Left cardiac atrium (tissue), 4 donors: Measurements from ENCODE around the gene LRRC38. TPM values are rescaled to one million over a fixed set of nuclear protein-coding genes. Genes with fewer than 3 reads are reported as not detected.
"Not testable (repeated sequence)": the region's sequence is repeated elsewhere in the genome, so short reads cannot be mapped to it uniquely, and the experiment has no call there.

Experiments used
- ATAC-seq, 2 donors: fragments of 200-7000 bp; cut with Tn5 transposase; one replicate each; pipeline ENCODE4 v1.9.1; 2020; ENCODE audit warnings: mild to moderate bottlenecking in 2 of 2, moderate library complexity in 2 of 2
- DNase-seq: peaks from one replicate; pipeline ENCODE4 v3.0.0-alpha.2; 2020
- intact Hi-C, 2 donors: fragments of 100-400 bp; cut with DNase I; formaldehyde crosslinking; loops; one replicate each; pipeline versions ENCODE4 v1.14.1 to v1.15.1; 2022 to 2023
- total RNA-seq, 2 donors: library from RNA; stranded (reverse); fragmentation: NEBNext Ultra II Directional; extraction: Animal tissue kit (Norgen Biotek cat#: 25700); gene quantifications; one replicate each; pipeline ENCODE4 v1.2.1, GENCODE V29; 2021
- donor health status: DM: no; HTN: yes; CAD: no.
- donor health status: DM: no; HTN: yes; CAD: no; lungs with severe emphysema.
- donor health status: DM: yes; HTN: yes; CAD: no.
- donor health status: Dilated cardiomyopathy.

Gene LRRC38
- total RNA-seq, 2 donors from 2014 or later = 0.09 to 4.6 TPM

DNA sequence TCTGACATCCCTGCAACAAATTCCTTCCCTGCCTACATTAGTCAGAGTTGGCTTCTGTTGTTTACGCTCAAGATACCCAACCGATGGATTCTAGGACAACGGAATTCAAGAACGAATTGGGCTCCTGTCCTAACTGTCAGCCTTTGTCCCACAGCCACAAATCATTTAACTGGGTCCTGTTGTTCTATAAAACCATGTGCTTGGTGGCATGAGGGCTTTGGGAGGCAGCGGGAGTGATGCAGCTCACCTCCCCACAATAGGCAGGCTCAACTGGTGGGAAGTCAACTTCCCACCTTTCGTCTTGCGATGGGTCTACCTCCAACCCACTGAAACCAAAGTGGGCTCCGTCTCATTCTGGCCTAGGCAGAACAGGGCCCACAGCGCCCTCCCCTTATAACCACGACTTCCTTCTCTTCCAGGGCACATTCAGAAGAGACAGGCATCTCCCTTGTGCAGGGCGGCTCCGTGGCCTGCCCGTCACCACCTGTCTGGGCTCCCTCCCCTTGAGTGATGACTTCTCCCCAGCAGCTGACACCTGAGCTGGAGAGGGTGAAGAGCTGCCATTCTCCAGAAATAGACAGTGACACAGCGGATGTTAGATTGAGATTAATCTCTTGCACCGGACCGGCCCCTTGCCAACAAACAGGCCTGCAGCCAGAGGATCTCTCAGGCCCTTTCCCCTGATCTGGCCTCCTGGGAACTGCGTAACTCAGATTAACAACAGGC lies 26.5 kb downstream of the LRRC38 start:
- ATAC-seq (peak; percentile 94), DNase-seq (peak; percentile 68)
- intact Hi-C loops = loop anchor here in 1 of 2 donors (5.0 kb wide), 1 partner anchor 50 kb away; no protein-coding TSS in a partner anchor

DNA sequence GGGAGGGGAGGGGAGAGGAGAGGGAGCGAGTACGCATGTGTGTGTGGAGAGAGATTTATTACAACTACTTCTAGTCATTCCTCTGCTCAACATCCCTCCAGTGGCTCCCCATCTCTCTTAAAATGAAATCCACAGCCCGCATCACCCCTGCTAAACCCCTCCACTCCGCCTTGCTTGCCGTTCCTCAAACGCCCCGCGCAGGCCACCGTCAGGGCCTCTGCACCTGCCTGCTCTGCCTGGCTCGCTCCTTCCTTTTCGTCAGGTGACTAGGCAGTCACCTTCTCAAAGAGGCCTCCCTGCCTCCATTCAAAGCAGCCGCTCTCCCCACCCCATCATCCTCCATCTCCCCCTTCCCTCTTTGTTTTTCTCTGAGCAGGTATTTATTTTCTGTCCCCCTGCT lies 29.9 kb downstream of the LRRC38 start:
- intact Hi-C loops = no loop called here
- DNase-seq = no peak
- no peak for ATAC-seq

DNA sequence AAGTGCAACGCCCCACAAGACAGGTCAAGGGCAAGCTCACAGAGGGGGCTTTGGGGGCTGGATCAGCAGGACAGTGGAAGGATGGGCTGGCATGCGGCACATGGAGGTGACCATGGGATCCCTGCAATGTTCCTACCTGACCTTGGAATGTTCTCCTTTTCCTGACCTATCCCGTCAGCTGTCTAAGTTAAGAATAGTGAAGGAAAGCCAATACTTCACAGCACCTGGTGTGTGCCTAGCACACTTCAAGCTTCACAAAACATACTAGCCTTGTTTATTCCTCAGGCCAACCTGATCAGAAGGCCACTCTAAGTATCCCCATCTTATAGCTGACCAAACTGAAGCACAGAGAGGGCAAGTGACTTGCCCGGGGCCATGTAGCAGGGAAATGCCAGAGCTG lies 31.2 kb downstream of the LRRC38 start:
- no peak for ATAC-seq

DNA sequence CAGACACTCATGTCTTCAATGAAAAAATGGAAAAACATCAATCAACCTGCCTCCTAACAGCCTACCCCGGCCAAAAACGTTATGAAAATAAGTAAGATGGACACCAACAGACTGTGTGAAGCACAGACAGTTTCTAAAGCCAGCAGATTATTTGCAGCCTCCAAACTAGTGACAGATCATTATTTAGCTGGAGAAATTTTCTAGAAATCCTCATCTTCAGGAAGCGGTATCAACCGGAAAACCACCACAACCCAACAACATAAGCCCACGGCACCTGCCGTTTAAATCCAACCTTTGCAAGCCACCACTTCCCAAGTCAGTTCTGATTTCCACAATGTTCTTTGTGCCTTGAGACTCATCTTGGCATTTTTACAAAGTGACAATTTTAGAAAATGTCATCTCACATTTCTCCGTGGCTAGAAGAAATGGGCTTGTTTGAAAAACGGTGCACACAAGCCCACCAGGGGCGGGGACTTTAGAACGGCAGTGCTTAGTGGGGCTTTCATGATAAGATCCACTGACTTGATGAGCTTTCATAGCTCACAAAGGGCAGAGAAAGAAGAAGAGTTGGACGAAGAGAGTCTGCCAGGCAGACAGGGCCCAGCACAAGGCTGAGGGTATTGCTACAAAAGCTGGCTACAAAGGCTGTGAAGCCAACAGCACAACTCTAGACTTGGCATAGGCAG lies 34.5 kb downstream of the LRRC38 start:
- intact Hi-C loops = no loop called here
- ATAC-seq (no peak), DNase-seq (no peak)

More for the DNA sequence above, 31.2 kb downstream of the LRRC38 start:
- DNase-seq = no peak
- intact Hi-C loops = no loop called here

DNA sequence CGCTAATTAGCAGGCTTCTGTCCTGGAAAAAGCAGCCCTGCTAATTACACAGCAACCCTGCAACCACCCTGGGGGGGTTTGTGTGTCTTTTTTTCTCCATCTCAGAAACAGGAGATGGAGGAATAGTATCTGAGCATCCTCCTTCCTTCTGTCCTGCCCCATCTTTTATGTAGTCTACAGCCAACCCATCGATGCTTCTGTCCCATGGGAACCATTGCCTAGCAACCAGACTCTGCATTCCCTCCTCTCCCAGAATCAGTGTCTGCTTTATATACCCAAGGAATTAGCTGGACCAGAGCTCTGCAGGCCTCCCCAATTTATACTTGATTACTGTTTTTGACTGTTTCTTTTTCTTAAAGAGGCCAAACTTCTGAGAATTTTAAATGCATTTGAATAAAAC lies 35.1 kb downstream of the LRRC38 start:
- DNase-seq (no peak), ATAC-seq (no peak)
- intact Hi-C loops = no loop called here

DNA sequence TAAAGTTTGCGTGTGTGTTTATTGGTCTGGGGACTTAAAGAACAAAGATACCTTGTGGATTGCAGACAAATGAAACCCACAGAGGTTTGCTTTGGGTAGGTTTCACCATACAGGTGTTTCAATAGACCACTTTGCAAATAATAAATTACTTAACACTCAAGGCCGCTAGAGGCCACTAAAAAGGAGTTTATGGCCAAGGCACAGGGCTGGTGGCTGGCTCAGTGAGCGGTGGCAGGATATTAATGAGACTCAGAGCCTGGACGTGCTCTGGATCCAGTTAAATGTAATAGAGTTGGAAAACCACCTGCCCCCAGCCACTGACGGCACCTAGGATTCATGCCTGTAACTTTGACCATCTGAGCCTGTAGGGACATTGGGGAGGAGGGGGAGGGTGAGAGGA lies 44.5 kb downstream of the LRRC38 start:
- ATAC-seq (peak; percentile 47 to 53), DNase-seq (no peak)
- intact Hi-C loops = loop anchor here in 1 of 2 donors (10.0 kb wide), 1 partner anchor 75 kb away; no protein-coding TSS in a partner anchor

DNA sequence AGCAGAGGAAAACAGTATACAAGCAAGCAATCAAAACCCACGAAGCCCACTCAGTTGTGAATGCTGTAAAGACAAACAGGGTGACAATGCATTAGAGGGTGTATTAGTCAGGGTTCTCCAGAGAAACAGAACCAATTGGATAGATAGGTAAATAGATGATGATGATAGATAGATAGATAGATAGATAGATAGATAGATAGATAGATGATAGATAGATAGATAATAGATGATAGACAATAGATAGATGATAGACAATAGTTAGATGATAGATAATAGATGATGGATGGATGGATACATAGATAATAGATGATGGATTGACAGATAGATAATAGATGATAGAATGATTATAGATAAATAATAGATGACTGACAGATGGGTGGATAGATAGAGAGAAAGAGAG lies 48.3 kb downstream of the LRRC38 start:
- ATAC-seq (no peak), DNase-seq (no peak)
- intact Hi-C loops = loop anchor here in 1 of 2 donors (10.0 kb wide), 1 partner anchor 79 kb away; no protein-coding TSS in a partner anchor

DNA sequence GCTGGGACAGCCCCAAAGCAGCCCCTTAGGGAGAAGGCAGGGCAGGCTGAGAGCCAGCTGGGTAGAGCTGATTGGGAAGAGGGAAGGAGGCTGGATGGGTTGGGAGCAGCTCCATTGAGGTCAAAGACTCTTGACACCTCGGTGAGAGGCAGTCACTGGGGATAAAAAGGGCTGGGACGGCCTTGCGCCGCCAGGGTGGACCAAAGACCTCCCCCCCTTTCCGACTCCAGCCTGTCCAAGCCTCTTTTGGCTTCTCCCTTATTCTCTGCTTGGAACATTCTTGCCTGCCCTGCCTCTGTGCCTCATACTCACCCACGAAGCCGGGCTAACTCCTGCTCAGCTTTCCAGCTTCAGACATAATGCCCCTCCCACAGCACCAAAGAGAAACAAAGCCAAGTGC lies 51.1 kb downstream of the LRRC38 start:
- intact Hi-C loops = loop anchor here in 1 of 2 donors (10.0 kb wide), 1 partner anchor 82 kb away; no protein-coding TSS in a partner anchor
- peak; percentile 65 to 66 for ATAC-seq
- no peak for DNase-seq

DNA sequence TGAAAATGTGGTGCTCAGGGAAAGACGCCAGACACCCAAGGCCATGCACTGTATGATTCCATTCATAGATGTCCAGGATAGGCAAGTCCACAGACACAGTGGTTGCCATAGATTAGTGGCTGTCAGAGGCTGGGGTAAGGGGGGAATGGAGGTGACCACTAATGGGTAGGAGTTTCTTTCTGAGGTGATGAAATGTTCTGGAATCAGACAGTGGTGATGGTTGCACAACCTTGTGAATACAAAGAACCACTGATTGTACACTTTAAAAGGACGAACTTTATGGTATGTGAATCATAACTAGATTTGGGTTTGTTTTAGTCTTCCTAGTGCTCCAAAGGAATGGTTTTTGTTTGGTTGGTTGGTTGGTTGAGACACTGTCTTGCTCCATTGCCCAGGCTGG lies 51.8 kb downstream of the LRRC38 start:
- no peak for ATAC-seq
- intact Hi-C loops = loop anchor here in 1 of 2 donors (10.0 kb wide), 1 partner anchor 83 kb away; no protein-coding TSS in a partner anchor
- no peak for DNase-seq

DNA sequence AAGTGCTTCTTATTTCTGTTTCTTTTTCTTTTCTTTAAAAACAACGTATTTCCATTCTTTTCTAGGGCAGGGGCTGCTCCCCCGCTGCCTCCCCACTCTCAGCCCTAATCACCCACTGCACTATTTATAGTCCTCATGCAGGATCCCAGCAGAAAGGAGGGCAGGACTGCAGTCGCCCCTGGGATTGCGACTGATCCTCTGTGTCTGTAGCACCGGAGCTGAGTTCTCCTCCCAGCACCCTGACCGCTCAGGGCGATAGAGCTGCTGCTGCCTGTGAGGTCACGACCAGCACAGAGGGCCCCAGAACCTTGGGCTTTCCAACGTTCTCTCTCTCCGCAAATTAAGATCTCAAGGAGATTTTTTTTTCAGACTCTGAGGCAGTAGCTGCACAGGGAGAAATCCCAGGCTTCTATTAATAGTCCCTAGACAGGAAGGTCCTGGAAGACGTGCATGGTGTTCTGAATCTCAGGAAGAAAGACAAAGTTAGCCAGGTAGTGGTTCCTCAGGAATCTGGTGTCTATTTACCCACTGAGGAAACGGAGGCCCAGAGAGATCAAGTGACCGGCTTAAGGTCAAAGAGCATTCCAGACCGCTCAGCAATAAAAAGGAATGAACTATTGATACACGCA lies 56.8 kb downstream of the LRRC38 start:
- intact Hi-C loops = no loop called here
- DNase-seq (no peak), ATAC-seq (peak; percentile 41 to 46)

DNA sequence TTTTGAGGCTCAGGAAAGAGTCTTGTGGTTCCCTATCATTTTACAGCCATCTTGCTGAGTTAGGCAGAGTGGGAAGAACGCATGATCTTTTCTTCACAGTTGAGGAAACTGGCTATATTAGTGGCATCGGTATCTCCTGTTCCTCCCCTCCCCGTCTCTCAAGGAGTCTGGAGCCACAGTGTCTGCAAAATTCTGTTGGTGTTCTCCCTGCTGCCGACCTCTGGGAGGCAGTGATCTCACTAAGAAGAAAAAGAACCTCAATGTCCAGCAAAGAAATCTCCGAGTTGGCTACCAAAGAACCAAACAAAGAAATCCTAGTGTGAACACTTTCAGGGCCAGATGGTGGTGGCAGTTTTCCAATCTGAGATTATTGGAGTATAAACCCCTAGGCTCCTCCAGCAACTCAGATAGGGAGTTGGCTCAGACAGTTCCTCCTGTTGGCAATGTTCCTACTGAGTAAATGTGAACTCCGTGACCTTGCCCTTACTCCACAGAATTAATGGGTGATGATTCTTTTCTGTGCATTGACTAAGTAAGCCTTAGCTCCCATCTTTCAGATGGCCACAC lies 62.3 kb downstream of the LRRC38 start:
- intact Hi-C loops = no loop called here
- peak; percentile 27 to 55 for ATAC-seq
- no peak for DNase-seq

DNA sequence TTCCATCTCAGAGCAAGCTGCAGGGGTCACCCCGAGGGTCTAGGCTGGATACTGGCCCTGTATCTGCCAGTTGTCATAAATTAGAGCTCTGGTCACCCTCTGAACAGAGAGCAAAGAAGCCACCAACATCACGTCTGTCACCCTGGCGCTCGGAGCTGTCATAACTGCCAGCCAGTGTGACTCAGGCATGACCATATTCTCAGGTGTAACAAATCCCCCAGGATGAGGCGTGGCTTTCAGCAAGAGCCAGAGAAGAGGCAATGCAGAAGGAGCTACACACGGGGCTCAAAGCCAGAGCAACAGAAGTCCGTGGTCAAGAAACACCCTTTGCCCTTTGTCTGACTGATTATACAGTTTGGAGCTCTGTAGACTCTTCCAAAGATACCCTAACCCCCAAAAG lies 63.6 kb downstream of the LRRC38 start:
- intact Hi-C loops = no loop called here
- DNase-seq (no peak), ATAC-seq (no peak)

DNA sequence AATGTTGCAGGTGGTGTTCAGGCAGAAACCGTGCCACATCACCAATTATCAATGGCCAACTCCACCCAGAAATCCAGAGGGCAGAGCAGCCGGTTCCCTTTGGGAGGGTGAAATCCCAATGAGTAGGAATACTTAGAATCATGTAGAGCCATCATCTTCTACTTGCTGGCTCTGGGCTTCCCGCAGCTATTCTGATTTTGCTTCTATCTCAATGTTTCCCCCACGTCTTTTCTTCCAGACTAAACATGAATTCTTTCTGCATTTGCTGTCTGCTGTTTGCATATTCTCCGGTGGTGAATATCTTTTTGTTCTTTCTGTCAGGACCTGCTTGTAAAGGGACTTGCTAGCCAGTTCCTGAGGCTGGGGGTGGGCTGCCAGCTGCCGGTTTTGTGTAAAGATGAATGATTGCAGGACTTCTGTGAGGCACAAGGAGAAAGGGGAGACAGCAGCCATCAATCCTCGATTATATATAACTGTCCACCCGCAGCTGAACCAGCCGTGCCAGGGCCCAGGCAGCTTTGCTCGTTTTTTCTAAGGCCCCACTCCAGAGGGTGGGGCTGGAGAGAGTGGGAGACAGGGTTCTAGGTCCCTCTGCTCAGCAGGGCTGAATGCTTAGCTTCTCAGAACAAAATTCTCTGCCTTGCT lies 70.3 kb downstream of the LRRC38 start:
- no peak for DNase-seq
- no peak for ATAC-seq
- intact Hi-C loops = no loop called here

DNA sequence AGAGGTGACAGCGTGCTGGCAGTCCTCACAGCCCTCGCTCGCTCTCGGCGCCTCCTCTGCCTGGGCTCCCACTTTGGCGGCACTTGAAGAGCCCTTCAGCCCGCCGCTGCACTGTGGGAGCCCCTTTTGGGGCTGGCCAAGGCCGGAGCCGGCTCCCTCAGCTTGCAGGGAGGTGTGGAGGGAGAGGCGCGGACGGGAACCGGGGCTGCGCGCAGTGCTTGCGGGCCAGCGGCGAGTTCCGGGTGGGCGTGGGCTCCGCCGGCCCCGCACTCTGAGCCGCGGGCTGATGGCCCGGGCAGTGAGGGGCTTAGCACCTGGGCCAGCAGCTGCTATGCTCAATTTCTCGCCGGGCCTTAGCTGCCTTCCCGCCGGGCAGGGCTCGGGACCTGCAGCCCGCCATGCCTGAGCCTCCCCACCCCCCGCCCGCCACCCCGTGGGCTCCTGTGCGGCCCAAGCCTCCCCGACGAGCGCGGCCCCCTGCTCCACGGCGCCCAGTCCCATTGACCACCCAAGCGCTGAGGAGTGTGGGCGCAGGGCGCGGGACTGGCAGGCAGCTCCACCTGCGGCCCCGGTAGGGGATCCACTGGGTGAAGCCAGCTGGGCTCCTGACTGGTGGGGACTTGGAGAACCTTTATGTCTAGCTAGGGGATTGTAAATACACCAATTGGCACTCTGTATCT lies 74.6 kb downstream of the LRRC38 start:
- ATAC-seq = not testable (repeated sequence)

DNA sequence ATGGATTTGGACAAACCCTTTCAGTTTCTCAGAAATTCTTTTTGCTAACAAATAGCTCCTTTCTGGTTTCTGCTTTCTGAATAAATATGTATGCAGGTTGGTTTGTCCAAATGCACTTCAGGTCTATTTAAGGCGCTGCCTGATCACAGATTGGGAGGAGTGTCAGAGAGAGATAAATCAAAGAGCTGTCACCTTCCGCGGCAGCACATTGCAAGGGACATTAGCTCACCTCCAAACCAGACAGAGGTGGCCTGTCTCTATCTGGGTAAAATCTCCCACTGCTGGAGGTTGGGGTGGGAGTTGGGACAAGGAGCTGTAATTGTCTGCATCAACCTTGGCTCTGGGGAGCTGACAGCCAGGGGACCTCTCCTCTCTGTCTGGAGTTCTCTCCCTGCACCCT lies 78.3 kb downstream of the LRRC38 start:
- no peak for DNase-seq
- ATAC-seq = peak in 1 of 2 donors; percentile 31
- intact Hi-C loops = no loop called here

More for the DNA sequence above, 74.6 kb downstream of the LRRC38 start:
- intact Hi-C loops, DNase-seq: not testable (repeated sequence)

DNA sequence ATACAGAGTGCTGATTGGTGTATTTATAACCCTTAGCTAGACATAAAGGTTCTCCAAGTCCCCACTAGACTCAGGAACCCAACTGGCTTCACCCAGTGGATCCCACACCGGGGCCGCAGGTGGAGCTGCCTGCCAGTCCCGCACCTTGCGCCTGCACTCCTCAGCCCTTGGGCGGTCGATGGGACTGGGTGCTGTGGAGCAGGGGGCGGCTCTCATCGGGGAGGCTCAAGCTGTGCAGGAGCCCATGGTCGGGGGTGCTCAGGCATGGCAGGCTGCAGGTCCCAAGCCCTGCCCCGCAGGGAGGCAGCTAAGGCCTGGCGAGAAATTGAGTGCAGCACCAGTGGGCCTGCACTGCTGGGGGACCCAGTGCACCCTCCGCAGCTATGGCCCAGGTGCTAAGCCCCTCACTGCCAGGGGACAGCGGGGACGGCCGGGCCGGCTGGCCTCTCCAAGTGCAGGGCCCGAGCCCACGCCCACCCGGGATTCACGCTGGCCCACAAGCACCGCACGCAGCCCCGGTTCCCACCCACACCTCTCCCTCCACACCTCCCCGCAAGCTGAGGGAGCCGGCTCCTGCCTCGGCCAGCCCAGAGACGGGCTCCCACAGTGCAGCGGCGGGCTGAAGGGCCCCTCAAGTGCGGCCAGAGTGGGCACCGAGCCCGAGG lies 80.0 kb downstream of the LRRC38 start:
- intact Hi-C loops, ATAC-seq, DNase-seq: not testable (repeated sequence)

DNA sequence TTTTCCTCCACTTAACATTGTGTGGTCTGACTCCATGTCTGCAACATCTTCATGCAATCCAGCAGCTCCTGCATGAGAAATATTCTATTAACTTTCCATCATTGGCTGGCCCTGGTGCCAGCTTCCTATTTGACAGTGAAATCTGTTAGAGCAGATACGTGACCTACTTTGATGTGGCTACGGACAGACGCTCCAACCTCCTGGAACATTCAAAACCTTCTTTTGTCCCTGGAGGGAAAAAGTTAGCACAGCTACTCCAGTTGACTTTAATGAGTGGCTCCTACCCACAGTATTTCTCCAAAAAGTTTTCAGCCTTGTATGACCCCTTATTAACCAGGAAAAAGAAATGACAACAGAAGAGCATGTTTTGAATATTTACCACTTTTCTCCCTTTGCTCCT lies 81.6 kb downstream of the LRRC38 start:
- ATAC-seq (no peak), DNase-seq (no peak)
- intact Hi-C loops = no loop called here

DNA sequence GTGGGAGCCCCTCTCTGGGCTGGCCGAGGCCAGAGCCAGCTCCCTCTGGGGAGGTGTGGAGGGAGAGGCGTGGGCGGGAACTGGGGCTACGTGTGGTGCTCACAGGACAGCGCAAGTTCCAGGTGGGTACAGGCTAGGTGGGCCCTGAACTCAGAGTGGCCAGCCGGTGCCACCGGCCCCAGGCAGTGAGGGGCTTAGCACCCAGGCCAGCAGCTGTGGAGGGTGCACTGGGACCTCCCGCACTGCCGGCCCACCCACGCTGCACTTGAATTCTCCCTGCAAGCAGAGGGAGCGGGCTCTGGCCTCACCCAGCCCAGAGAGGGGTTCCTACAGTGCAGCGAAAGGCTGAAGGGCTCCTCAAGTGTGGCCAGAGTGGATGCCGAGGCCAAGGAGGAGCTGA lies 83.3 kb downstream of the LRRC38 start:
- DNase-seq (no peak), ATAC-seq (no peak)
- intact Hi-C loops = no loop called here
